ENCODE data around the gene KRTAP10-4.
A peak's percentile ranks its signal among the peaks of the same experiment; 100 is the strongest.
"Not testable (repeated sequence)": the region's sequence is repeated elsewhere in the genome, so short reads cannot be mapped to it uniquely, and the experiment has no call there.

KRTAP10-4 gene

GRCh38 chr21:44581158-44581557 is 7.6 kb downstream of the KRTAP10-4 start:
- no peak for DNase-seq

DNA sequence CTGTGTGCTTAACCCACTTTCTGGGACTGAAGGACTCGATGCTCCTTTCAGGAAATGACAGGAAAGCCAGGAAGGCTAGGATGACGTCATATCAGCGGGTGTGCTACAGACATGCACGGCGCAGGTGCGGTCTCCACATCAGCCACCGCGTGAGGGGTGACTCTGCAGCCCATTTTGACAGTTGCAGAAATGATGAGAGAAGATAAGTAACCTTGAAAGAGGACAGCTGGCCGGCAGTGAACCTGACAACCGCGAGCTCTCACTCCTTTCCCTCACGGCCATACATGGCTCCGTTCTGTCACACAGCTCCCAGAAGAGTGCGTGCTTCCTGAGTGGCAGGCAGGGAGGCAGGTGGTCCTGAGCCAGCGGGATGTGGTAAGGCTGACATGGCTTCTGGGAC is 8.5 kb downstream of the KRTAP10-4 start:
- DNase-seq = peak; percentile 80

- peak; percentile 95 for DNase-seq
Measured at GRCh38 chr21:44583089-44583799, 9.7 kb downstream of the KRTAP10-4 start.

GRCh38 chr21:44583800-44584147 is 10.2 kb downstream of the KRTAP10-4 start:
- DNase-seq = peak; percentile 88

DNA sequence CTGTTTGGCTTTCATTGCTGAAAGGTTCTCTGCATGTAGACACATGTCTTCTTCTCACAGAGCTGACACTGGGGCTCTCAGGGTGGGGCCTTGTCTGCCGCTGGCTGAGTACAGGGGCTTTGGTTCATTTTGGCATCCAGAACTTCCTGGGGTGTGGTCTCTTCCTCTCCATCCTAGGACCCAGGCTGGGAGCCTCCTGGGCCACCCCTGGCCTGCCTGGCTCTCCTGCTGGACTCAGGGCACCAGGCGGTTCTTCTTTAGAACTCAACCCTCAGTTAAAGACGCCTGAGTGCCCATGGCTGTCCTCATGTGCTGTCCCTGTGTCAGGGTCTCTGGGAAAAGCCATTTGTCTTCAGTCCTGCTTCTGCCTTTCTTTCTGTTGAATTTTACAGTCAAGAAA is 12.4 kb downstream of the KRTAP10-4 start:
- no peak for DNase-seq

DNA sequence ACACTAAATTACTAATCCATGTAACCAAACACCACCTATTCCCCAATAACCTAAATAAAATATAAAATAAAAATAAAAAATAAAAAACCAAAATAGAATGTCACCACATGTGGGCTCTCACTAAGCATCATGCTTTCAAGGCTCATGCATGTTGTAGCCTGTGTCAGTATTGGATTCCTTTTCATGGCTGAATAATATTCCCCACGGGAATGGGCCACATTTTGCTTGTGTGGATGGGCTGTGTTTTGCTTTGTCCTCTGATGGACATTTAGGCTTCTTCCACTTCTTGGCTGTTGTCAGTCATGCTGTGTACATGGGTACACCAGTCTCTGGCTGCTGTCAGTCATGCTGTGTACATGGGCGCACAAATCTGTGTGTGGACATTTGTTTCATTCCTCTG is 15.6 kb downstream of the KRTAP10-4 start:
- no peak for DNase-seq

- DNase-seq = no peak
Measured at GRCh38 chr21:44589586-44590305, 16.2 kb downstream of the KRTAP10-4 start.

- DNase-seq = no peak
Measured at GRCh38 chr21:44590311-44590721, 16.8 kb downstream of the KRTAP10-4 start.

GRCh38 chr21:44590897-44591800 is 17.6 kb downstream of the KRTAP10-4 start:
- peak; percentile 95 for DNase-seq

DNA sequence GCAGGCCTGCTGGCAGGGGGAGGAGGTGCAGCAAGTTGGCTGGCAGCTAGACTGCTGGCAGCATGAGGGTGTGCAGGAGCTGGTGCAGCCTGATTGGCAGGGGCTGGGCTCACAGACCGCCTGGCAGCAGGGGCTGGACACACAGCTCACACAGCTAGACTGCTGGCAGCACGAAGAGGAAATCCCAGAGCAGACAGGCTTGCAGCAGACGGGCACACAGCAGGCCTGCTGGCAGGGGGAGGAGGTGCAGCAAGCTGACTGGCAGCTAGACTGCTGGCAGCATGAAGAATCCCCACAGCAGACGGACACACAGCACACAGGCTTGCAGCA is 18.2 kb downstream of the KRTAP10-4 start:
- not testable (repeated sequence) for DNase-seq

DNA sequence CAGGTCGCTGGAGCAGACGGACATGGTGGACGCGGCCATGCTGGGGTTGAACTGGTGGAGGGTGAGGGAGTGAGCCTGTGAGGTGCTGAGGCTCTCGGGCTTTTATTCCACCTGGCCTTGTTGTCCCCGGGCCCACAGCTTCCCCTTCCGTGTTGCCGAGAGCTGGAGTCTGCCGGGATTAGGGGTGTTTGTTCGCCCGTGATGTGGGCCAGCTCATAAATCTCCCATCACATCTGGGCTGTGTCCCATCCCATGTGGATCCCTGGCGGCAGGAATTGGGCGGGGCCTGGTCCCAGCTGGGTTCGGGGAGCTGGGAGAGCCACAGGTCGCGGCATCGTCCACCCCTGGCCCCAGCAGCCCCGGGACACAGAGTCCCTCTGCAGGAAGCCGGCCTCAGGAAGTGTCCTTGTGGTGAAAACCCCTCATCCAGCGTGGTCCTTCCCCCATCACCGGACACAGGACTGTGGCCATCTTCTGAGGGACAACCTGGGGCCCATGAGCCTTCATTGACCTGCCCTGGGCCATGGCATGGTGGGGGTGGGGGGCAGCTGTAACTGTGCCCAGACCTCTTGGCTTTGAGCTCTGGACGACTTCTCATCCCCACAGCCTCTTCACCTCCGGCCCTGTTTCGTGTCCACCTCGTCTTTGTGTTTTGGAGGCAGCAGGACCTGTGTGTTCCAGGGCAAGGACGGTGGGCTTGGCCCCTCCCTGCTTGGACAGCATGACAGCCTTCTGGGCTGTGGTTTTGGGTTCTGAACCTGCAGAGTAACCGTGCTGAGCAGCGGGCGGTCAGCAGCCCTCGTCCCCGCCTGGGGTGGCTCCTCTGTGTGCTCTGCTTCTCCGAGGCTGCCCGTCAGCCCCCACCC is 19.1 kb downstream of the KRTAP10-4 start, which contains the start of gene KRTAP10-6:
KRTAP10-6 (minus strand) TSS at position 60 of the 866 bp plus-strand sequence; CDS start at position 39, 21 bp downstream.
- peak; percentile 45 for DNase-seq

GRCh38 chr21:44593598-44594405 is 20.3 kb downstream of the KRTAP10-4 start:
- peak; percentile 50 for DNase-seq

DNA sequence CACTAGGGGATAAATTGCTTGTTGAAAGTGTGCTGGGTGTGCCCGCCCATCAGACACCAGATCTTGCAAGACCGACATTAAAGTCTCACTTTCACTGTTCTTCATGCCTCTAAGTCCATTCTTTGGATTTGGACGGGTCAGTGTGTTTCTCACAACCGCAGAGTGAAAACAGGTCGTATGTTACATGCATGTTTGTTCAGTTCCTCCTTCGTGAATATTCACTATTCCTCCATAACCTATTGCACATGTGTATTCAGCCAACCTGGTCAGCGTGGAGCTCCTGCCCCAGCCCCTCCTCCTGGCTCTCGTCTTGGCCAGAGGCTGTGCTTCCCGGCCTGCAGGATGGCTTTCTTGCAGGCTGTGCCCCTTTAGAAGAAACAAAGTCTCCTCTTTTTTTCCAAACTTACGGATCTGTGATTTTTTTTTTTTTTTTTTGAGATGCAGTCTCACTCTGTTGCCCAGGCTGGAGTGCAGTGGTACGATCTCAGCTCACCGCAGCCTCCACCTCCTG is 20.9 kb downstream of the KRTAP10-4 start:
- no peak for DNase-seq

GRCh38 chr21:44595524-44595923 is 22.0 kb downstream of the KRTAP10-4 start:
- no peak for DNase-seq

DNA sequence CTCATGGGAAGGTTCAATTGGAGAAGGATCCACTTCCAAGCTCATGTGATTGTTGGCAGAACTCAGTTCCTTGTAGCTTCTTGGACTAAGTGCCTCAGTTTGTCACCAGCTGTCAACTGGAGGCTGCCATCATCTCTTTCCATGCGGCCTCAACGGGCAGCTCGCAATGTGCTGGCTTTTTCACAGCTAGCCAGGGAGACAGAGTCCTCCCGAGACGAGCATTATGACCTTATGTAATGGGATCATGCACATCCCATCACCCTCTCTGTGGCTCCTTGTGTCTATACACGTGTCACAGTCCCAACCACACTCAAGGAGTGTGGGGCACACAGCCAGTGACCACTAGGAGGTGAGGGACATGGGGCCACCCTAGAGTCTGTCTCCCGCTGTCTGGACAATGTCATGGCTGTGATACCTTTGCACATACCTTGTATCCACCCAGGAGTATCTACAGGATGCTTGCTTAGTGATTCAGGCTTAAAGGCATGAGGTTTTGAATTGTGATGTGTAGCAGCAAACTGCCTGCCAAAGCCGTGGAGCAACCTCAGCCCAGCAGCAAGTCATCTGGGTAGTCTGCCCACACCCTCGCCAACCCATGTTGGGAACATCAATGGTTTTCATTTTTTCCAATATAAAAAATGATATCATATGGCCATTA is 22.7 kb downstream of the KRTAP10-4 start:
- no peak for DNase-seq

- DNase-seq = peak; percentile 61
Measured at GRCh38 chr21:44598061-44598460, 24.5 kb downstream of the KRTAP10-4 start.

DNA sequence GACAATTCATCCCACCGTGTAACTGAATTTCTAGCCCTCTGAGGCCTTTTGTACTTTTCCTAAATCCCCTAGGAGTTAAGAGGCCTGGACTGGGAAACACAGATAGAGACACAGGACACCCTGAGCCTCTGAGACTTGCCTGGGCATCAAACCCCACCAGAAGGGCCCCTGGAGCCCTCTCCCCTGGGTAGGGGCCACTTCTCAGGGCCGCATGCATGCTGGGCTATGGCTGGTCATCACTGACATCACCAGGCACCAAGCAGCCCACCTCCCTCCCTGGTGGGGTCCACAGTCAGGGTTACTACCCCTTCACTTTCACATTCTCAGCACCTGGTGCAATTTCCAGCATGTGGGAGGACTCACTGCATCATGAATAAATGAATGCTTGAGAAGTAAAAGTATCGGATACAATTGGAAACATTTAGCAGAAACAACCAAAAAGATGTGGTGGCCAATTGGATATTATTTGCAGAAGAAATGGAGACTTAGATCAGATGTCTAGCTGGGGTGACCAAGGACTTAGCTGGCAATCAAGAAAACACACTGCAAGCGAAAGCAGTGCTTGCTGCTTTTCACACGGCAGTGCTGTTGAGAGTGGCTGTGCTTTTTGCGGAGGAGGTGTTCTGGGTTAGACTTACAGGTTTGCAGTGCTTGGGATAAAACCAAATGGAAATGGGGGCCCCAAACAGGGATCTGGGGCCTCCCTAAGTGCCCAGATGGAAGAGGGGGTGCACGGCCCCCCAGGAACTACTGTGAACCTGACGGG is 25.9 kb downstream of the KRTAP10-4 start:
- no peak for DNase-seq

DNA sequence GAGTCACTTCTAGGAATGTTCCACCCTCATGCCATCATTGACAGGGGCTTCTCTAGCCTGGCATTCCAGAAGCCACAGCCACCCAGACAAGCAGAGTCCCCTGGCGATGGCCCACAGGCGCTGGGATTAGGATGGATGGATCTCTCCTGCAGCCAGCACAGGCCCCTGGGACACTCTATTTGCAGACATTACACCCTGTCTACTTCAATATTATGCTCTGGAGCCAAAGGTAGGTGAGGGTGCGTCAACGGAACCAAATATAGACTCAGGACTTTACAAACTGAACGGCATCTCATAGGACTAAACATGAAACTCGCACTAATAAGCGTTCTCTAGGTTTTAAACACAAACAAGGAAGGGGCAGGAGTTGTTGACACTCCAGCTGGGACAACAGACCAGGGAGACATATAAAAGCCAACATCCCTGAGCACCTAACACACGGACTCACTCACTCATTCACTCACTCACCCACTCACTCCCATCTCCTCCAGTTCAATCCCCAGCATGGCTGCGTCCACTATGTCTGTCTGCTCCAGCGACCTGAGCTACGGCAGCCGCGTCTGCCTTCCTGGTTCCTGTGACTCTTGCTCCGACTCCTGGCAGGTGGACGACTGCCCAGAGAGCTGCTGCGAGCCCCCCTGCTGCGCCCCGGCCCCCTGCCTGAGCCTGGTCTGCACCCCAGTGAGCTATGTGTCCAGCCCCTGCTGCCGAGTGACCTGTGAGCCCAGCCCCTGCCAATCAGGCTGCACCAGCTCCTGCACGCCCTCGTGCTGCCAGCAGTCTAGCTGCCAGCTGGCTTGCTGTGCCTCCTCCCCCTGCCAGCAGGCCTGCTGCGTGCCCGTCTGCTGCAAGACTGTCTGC is 26.8 kb downstream of the KRTAP10-4 start, which contains the start of gene KRTAP10-7:
KRTAP10-7 (plus strand) TSS at position 480 of the 861 bp plus-strand sequence; CDS start at position 505, 25 bp downstream.
- peak; percentile 70 for DNase-seq

DNA sequence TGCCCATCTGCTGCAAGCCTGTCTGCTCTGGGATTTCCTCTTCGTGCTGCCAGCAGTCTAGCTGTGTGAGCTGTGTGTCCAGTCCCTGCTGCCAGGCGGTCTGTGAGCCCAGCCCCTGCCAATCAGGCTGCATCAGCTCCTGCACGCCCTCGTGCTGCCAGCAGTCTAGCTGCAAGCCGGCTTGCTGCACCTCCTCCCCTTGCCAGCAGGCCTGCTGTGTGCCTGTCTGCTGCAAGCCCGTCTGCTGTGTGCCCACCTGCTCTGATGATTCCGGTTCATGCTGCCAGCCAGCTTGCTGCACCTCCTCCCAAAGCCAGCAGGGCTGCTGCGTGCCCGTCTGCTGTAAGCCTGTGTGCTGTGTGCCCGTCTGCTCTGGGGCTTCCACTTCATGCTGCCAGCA is 27.6 kb downstream of the KRTAP10-4 start:
- peak; percentile 91 for DNase-seq

Measured in NCI-H69 (cell line).